Activated B cell treated with CpG ODN at 0.5 μM for 24 hours (primary cell): Measurements from ENCODE around the gene KDM6B. TPM values are rescaled to one million over a fixed set of nuclear protein-coding genes. Genes with fewer than 3 reads are reported as not detected.
"Not testable (repeated sequence)": the region's sequence is repeated elsewhere in the genome, so short reads cannot be mapped to it uniquely, and the experiment has no call there.

ENCODE experiments used
- ATAC-seq: fragments of 200-7000 bp; cut with Tn5 transposase; one replicate; pipeline ENCODE4 v1.10.0; 2021; ENCODE audit warnings: low read depth, mild to moderate bottlenecking, moderate library complexity
- CTCF ChIA-PET: fragments of 350-600 bp; sonication (Branson Sonifier 250); formaldehyde crosslinking; loops from one replicate; lab custom pipeline; 2021; ENCODE audit warnings: antibody characterized with exemption; lab: Charles Lee
- POLR2A ChIA-PET: fragments of 350-600 bp; sonication (Branson Sonifier 250); formaldehyde crosslinking; loops from one replicate; lab custom pipeline; 2021; ENCODE audit warnings: antibody characterized with exemption; lab: Charles Lee
- DNase-seq: peaks from one replicate; pipeline ENCODE4 v3.0.0; 2022
- H3K27ac Mint-ChIP-seq: one replicate; pipeline ENCODE4 v1.8.0; 2020; ENCODE audit warnings: mixed read lengths
- H3K27me3 Mint-ChIP-seq: one replicate; pipeline ENCODE4 v1.8.0; 2021; ENCODE audit warnings: mixed read lengths
- H3K36me3 Mint-ChIP-seq: one replicate; pipeline ENCODE4 v1.8.0; 2021; ENCODE audit warnings: low read depth, mixed read lengths
- H3K4me1 Mint-ChIP-seq: one replicate; pipeline ENCODE4 v1.8.0; 2021; ENCODE audit warnings: mixed read lengths
- H3K4me3 Mint-ChIP-seq: one replicate; pipeline ENCODE4 v1.8.0; 2020; ENCODE audit warnings: mild to moderate bottlenecking, mixed read lengths
- H3K9me3 Mint-ChIP-seq: one replicate; pipeline ENCODE4 v1.8.0; 2020; ENCODE audit warnings: mixed read lengths
- intact Hi-C: fragments of 100-400 bp; cut with micrococcal nuclease; formaldehyde crosslinking; loops from one replicate; pipeline ENCODE4 v1.15.1; 2024
- total RNA-seq: library from RNA; stranded (reverse); gene quantifications from 2 replicates; pipeline ENCODE4 v1.2.3, GENCODE V29; 2022
- TF ChIP-seq, protein P1 (sequence below): fragments of 200-600 bp; IDR thresholded peaks from one replicate; pipeline ENCODE4 v1.8.0; 2022; ENCODE audit warnings: antibody characterized with exemption, mild to moderate bottlenecking

KDM6B gene
- total RNA-seq, 1 donor from 2014 or later: 70.8 TPM

DNA sequence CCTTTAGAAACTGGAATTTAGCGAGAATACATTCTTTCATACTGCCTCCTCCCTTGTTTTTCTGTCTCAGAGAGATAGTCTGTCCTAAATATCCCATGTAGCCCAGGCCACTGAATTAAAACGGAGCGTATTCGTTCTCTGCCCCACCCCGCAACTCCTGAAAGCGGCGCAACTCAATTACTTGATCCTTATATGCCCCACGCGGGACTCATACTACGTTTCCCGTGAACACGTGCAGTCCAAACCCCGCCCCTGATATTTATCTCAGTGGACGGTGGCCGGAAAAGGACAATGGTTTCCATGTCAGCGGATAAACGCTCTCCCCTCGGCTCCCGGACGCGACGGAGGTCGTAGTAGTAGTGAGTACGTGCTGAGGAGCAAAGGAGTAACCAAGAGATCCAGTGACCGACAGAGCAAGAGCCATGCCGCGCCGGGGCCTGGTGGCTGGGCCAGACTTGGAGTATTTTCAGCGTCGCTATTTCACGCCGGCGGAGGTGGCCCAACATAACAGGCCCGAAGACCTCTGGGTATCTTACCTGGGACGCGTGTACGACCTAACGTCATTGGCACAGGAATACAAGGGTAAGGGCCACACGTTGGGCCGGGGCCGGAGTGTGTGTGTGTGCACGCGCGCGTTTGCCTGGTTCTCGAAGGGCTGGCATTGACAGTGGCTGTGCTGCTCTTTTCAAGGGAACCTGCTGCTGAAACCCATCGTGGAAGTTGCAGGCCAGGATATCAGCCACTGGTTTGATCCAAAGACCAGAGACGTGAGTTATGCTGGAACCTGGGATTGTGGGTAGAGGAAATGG is 23.9 kb downstream of the KDM6B start, which contains the start of gene CYB5D1:
TSS of gene CYB5D1 (plus strand) at position 291 of the 809 bp plus-strand sequence. CDS start at position 423, 132 bp downstream.
- no peaks in the 10 kb centered on the region for H3K9me3 Mint-ChIP-seq
- intact Hi-C loops: loop anchor here (1.0 to 10.0 kb wide), 14 partner anchors 14 to 1206 kb away; partner anchors contain the start of genes C17orf100, CNTROB, FXR2 and KDM6B
- TF ChIP-seq, protein P1, sequence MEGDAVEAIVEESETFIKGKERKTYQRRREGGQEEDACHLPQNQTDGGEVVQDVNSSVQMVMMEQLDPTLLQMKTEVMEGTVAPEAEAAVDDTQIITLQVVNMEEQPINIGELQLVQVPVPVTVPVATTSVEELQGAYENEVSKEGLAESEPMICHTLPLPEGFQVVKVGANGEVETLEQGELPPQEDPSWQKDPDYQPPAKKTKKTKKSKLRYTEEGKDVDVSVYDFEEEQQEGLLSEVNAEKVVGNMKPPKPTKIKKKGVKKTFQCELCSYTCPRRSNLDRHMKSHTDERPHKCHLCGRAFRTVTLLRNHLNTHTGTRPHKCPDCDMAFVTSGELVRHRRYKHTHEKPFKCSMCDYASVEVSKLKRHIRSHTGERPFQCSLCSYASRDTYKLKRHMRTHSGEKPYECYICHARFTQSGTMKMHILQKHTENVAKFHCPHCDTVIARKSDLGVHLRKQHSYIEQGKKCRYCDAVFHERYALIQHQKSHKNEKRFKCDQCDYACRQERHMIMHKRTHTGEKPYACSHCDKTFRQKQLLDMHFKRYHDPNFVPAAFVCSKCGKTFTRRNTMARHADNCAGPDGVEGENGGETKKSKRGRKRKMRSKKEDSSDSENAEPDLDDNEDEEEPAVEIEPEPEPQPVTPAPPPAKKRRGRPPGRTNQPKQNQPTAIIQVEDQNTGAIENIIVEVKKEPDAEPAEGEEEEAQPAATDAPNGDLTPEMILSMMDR: no peak
- ATAC-seq (peak; percentile 51), DNase-seq (peak; percentile 79)
- peaks cover 7% of the 10 kb centered on the region for H3K4me1 Mint-ChIP-seq
- ChIA-PET CTCF (interaction anchor here (0.8 to 1.4 kb wide), 7 partner anchors 17 to 200 kb away, joined by 3 to 14 read pairs (median 4); no protein-coding TSS in a partner anchor), POLR2A (interaction anchor here (0.8 to 3.1 kb wide), 22 partner anchors 9 to 843 kb away, joined by 3 to 98 read pairs (median 5); partner anchors contain the start of genes CHRNB1, CNTROB, CTC1 and KDM6B)
- no peak within 1 kb of the TSS for H3K4me3 Mint-ChIP-seq
- H3K27ac Mint-ChIP-seq: no peak within 1 kb of the TSS
- peaks cover 25% of the 10 kb centered on the region for H3K36me3 Mint-ChIP-seq
- H3K27me3 Mint-ChIP-seq: no peaks in the 10 kb centered on the region

DNA sequence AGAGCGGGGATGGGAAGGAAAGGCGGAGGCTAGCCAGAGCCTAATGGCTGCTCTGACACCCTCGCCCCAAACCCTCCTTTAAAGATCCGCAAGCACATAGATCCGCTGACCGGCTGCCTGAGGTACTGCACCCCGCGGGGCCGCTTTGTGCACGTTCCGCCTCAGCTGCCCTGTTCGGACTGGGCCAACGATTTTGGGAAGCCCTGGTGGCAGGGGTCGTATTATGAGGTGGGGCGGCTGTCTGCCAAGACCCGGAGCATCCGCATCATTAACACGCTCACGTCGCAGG is 24.4 kb downstream of the KDM6B start:
- POLR2A ChIA-PET: no interaction called here
- no peaks in the 10 kb centered on the region for H3K27me3 Mint-ChIP-seq
- H3K4me3 Mint-ChIP-seq: no peak overlapping the region
- TF ChIP-seq, protein P1: no peak
- peaks cover 10% of the 10 kb centered on the region for H3K4me1 Mint-ChIP-seq
- intact Hi-C loops: loop anchor here (5.0 to 10.0 kb wide), 3 partner anchors 299 to 1206 kb away; partner anchors contain the start of genes C17orf100 and MED31
- CTCF ChIA-PET: interaction anchor here (1.2 to 7.2 kb wide), 2 partner anchors 132 to 199 kb away, joined by 3 to 77 read pairs; no protein-coding TSS in a partner anchor
- H3K36me3 Mint-ChIP-seq: peaks cover 23% of the 10 kb centered on the region
- no peak overlapping the region for H3K27ac Mint-ChIP-seq
- H3K9me3 Mint-ChIP-seq: no peaks in the 10 kb centered on the region
- DNase-seq: no peak
- ATAC-seq: no peak

DNA sequence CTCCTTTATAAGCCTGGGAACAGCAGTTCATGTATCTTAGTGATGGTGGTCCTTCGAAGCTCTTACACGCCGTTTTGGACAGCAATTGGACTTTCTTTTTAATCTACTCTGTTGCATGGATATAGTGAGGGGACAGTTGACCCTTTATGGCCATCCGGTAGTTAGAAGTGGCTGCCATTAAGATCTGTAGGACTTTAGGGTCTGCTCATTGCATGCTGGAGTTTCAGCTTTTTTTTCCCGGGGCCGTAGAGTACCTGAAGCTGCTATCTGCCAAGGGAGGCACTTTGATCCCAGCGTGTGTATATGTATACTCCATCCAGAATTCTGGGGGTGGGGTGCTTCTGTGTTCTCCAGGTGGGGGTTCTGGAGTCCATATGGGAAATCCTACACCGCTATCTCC is 25.0 kb downstream of the KDM6B start:
- ChIA-PET CTCF (interaction anchor here (1.2 to 7.2 kb wide), 2 partner anchors 131 to 199 kb away, joined by 3 to 77 read pairs; no protein-coding TSS in a partner anchor), POLR2A (interaction anchor here (0.6 kb wide), 1 partner anchor 59 kb away, joined by 5 read pairs; no protein-coding TSS in a partner anchor)
- DNase-seq (no peak), ATAC-seq (no peak)
- peaks cover 10% of the 10 kb centered on the region for H3K4me1 Mint-ChIP-seq
- H3K9me3 Mint-ChIP-seq: no peaks in the 10 kb centered on the region
- no peak overlapping the region for H3K4me3 Mint-ChIP-seq
- H3K27me3 Mint-ChIP-seq: no peaks in the 10 kb centered on the region
- TF ChIP-seq, protein P1: no peak
- no peak overlapping the region for H3K27ac Mint-ChIP-seq
- peaks cover 19% of the 10 kb centered on the region for H3K36me3 Mint-ChIP-seq
- intact Hi-C loops: loop anchor here (5.0 to 10.0 kb wide), 3 partner anchors 298 to 1207 kb away; partner anchors contain the start of genes C17orf100 and MED31

DNA sequence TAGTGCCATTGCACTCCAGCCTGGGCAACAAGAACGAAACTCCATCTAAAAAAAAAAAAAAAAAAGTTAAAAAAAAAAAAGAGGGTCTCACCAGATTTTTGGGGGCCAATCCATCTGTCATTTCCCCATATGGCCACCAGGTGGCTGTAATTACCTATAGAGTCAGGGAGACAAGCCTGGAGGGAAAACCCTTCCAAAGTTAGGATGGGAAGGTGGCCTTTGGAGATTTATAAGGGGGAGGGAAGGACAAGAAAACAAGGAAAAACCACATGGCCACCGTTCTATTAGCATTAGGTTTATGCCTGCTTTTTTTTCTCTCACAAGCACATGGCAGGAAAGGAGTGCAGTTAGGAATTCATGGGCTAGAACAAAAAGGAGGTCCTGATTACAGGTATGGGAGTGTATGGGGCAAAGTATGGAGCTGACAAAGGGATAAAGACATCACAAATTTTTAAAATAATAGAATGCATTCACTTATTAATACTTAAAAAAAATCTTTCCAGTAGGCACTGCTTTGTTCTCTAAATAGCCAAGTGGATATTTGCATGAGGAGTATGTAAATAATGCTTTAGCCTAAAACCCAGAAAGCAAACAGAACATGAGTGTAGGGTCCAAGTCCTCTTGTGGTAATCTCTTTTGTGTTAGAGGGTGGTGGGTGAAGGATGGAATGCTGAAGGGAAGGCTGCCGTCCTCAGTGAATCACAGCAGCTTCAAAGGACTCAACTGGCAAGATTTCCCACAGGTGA is 28.8 kb downstream of the KDM6B start:
- ChIA-PET CTCF (interaction anchor here (0.7 to 7.2 kb wide), 17 partner anchors 14 to 216 kb away, joined by 3 to 77 read pairs (median 5); partner anchors contain the start of genes KDM6B and RNF227), POLR2A (interaction anchor here (0.6 to 0.7 kb wide), 4 partner anchors 41 to 360 kb away, joined by 3 to 8 read pairs (median 6); no protein-coding TSS in a partner anchor)
- ATAC-seq (no peak), DNase-seq (no peak)
- Mint-ChIP-seq H3K4me1 (peaks cover 11% of the 10 kb centered on the region), H3K27ac (no peak overlapping the region), H3K27me3 (no peaks in the 10 kb centered on the region), H3K36me3 (peaks cover 22% of the 10 kb centered on the region), H3K9me3 (no peaks in the 10 kb centered on the region), H3K4me3 (no peak overlapping the region)
- intact Hi-C loops: loop anchor here (1.0 kb wide), 5 partner anchors 24 to 194 kb away; no protein-coding TSS in a partner anchor
- TF ChIP-seq, protein P1: peak; percentile 90

DNA sequence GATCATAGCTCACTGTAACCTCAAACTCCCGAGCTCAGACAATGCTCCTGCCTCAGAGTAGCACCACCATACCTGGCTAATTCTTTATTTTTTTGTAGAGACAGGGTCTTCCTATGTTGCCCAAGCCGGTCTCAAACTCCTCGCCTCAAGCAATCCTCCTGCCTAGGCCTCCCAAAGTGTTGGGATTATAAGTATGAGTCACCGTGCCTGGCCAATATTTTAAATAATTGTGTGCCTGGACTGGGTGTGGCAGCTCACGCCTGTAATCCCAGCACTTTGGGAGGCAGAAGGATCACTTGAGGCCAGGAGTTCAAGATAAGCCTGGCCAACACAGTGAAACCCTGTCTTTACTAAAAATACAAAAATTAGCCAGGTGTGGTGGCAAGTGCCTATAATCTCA is 30.4 kb downstream of the KDM6B start:
- DNase-seq, H3K27me3 Mint-ChIP-seq, intact Hi-C loops, H3K27ac Mint-ChIP-seq, H3K9me3 Mint-ChIP-seq, H3K4me3 Mint-ChIP-seq, ATAC-seq, POLR2A ChIA-PET: not testable (repeated sequence)
- CTCF ChIA-PET: interaction anchor here (0.7 to 7.2 kb wide), 8 partner anchors 33 to 193 kb away, joined by 3 to 77 read pairs (median 6); partner anchors contain the start of gene RNF227
- Mint-ChIP-seq H3K4me1 (peaks cover 14% of the 10 kb centered on the region), H3K36me3 (peaks cover 23% of the 10 kb centered on the region)
